Mesenteric fat pad (tissue), 1 donor: ENCODE results near the gene GRID2IP. TPM values are rescaled to one million over a fixed set of nuclear protein-coding genes. Genes with fewer than 3 reads are reported as not detected.

Source experiments
- DNase-seq: peaks from one replicate; pipeline ENCODE4 v3.0.0-alpha.2; 2020; ENCODE audit warnings: low spot score
- total RNA-seq: library from RNA; stranded (reverse); fragmentation: NEBNext Ultra II Directional; extraction: Animal tissue kit (Norgen Biotek cat#: 25700); gene quantifications from one replicate; pipeline ENCODE4 v1.2.1, GENCODE V29; 2021
- donor health status: DM: yes; HTN: yes; CAD: no.

GRID2IP gene
- total RNA-seq, 1 donor from 2014 or later: not detected

GRCh38 chr7:6563936-6564770 is 12.9 kb upstream of the GRID2IP start:
- DNase-seq: no peak

- no peak for DNase-seq
Measured at GRCh38 chr7:6562106-6562505, 10.8 kb upstream of the GRID2IP start.

- no peak for DNase-seq
Measured at GRCh38 chr7:6559896-6560295, 8.6 kb upstream of the GRID2IP start.

GRCh38 chr7:6558837-6559236 is 7.6 kb upstream of the GRID2IP start:
- DNase-seq: no peak

- no peak for DNase-seq
Measured at GRCh38 chr7:6556196-6556595, 4.9 kb upstream of the GRID2IP start.

GRCh38 chr7:6554848-6555247 is 3.6 kb upstream of the GRID2IP start:
- DNase-seq: no peak

GRCh38 chr7:6553448-6554044 is 2.3 kb upstream of the GRID2IP start:
- no peak for DNase-seq

GRCh38 chr7:6547400-6547799 is 3.9 kb downstream of the GRID2IP start:
- no peak for DNase-seq

GRCh38 chr7:6546498-6547251 is 4.6 kb downstream of the GRID2IP start:
- DNase-seq: no peak

GRCh38 chr7:6545398-6546126 is 5.7 kb downstream of the GRID2IP start:
- no peak for DNase-seq

- DNase-seq: no peak
Measured at GRCh38 chr7:6542368-6542767, 8.9 kb downstream of the GRID2IP start.

GRCh38 chr7:6536262-6537260 is 14.7 kb downstream of the GRID2IP start:
- no peak for DNase-seq

GRCh38 chr7:6533893-6534495 is 17.3 kb downstream of the GRID2IP start:
- no peak for DNase-seq

- DNase-seq: no peak
Measured at GRCh38 chr7:6532516-6532915, 18.7 kb downstream of the GRID2IP start.

- no peak for DNase-seq
Measured at GRCh38 chr7:6531492-6532279, 19.6 kb downstream of the GRID2IP start.

GRCh38 chr7:6530626-6531491 is 20.4 kb downstream of the GRID2IP start:
- DNase-seq: no peak

GRCh38 chr7:6529643-6530042 is 21.6 kb downstream of the GRID2IP start:
- no peak for DNase-seq
